Measurements from ENCODE around the gene PHOSPHO1. TPM values are rescaled to one million over a fixed set of nuclear protein-coding genes. Genes with fewer than 3 reads are reported as not detected.
"Not testable (repeated sequence)": the region's sequence is repeated elsewhere in the genome, so short reads cannot be mapped to it uniquely, and the experiment has no call there.

PHOSPHO1 gene
- total RNA-seq, 4 donors from 2014 or later = 1.7 TPM; not detected in 3

GRCh38 chr17:49180303-49180702 lies 50.3 kb downstream of the PHOSPHO1 start:
- WGBS, 2 donors = 10 to 18% methylated on average over 5 of the region's 5 CpGs
- Histone ChIP-seq H3K27ac (no peak overlapping the region), H3K4me3 (replicated peaks in 1 of 3) (no peak overlapping the region), H3K4me1 (peaks cover 0 to 5% of the 10 kb centered on the region in 2 donors), H3K27me3 (no peaks in the 10 kb centered on the region), H3K9me3 (no peaks in the 10 kb centered on the region), H3K36me3 (no peaks in the 10 kb centered on the region)
- intact Hi-C loops (cut with DNase I) = no loop called here
- TF ChIP-seq, protein P1, sequence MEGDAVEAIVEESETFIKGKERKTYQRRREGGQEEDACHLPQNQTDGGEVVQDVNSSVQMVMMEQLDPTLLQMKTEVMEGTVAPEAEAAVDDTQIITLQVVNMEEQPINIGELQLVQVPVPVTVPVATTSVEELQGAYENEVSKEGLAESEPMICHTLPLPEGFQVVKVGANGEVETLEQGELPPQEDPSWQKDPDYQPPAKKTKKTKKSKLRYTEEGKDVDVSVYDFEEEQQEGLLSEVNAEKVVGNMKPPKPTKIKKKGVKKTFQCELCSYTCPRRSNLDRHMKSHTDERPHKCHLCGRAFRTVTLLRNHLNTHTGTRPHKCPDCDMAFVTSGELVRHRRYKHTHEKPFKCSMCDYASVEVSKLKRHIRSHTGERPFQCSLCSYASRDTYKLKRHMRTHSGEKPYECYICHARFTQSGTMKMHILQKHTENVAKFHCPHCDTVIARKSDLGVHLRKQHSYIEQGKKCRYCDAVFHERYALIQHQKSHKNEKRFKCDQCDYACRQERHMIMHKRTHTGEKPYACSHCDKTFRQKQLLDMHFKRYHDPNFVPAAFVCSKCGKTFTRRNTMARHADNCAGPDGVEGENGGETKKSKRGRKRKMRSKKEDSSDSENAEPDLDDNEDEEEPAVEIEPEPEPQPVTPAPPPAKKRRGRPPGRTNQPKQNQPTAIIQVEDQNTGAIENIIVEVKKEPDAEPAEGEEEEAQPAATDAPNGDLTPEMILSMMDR (IDR thresholded peaks at IDR 0.05) = peak; percentile 43 to 79 (median 71)
- TF ChIP-seq POLR2A (IDR thresholded peaks at IDR 0.05) = no peak
- peak; percentile 68 to 71 for DNase-seq

DNA sequence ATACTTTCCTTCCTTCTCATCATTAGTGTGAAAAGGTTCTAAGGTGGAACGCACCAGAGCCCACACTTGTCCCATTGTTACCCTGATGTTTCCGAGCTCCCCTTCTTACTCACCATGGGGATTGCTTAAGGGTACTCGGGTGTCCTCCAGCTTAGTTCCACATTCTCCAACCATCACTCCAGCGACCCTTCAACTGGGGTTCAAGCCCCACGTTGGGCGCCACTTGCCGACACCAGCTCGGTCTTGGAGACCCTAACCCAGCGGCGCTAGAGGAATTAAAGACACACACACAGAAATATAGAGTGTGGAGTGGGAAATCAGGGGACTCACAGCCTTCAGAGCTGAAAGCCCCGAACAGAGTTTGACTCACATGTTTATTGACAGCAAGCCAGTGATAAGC lies 54.6 kb downstream of the PHOSPHO1 start:
- WGBS, 2 donors = 92 to 93% methylated on average over 11 of the region's 11 CpGs
- H3K9me3 ChIP-seq; H3K36me3 ChIP-seq; H3K27me3 ChIP-seq; H3K27ac ChIP-seq; intact Hi-C loops (cut with DNase I); H3K4me1 ChIP-seq; DNase-seq; H3K4me3 ChIP-seq (replicated peaks in 1 of 3): not testable (repeated sequence)

Other genes with a start within 250 kb of the PHOSPHO1 start
- under 1 TPM in 2 of 4 donors, not detected in 2; 0.33 to 0.94 TPM for gene IGF2BP1, start 233.4 kb downstream of the PHOSPHO1 start, total RNA-seq
- gene B4GALNT2, start 98.0 kb downstream of the PHOSPHO1 start, total RNA-seq = 10 to 100 TPM in 1 of 4 donors, 1 to 10 TPM in 2, under 1 TPM in 1; 0.33 to 10.1 (median 3.9) TPM
- gene GNGT2, start 20.2 kb downstream of the PHOSPHO1 start, total RNA-seq = 1 to 10 TPM; 1.5 to 4.2 (median 2.7) TPM
- 10 to 100 TPM in 1 of 4 donors, 1 to 10 TPM in 3; 4.2 to 10.3 (median 6.2) TPM for gene ABI3, start 20.1 kb downstream of the PHOSPHO1 start, total RNA-seq
- gene ZNF652, start 131.5 kb upstream of the PHOSPHO1 start, total RNA-seq = 10 to 100 TPM; 60.0 to 64.9 (median 62.1) TPM
- gene PHB1, start 184.1 kb upstream of the PHOSPHO1 start, total RNA-seq = 100 to 1,000 TPM in 2 of 4 donors, 10 to 100 TPM in 2; 77.5 to 129 (median 103) TPM

Measured in thyroid gland (tissue), 4 donors.